COLO668 (cell line): ENCODE data around the gene CLMN.
"Not testable (repeated sequence)": the region's sequence is repeated elsewhere in the genome, so short reads cannot be mapped to it uniquely, and the experiment has no call there.

Experiments
- DNase-seq: peaks from one replicate; lab custom pipeline; 2025; ENCODE audit not compliant: unreplicated experiment; lab: John Stamatoyannopoulos, UW

Gene CLMN

DNA sequence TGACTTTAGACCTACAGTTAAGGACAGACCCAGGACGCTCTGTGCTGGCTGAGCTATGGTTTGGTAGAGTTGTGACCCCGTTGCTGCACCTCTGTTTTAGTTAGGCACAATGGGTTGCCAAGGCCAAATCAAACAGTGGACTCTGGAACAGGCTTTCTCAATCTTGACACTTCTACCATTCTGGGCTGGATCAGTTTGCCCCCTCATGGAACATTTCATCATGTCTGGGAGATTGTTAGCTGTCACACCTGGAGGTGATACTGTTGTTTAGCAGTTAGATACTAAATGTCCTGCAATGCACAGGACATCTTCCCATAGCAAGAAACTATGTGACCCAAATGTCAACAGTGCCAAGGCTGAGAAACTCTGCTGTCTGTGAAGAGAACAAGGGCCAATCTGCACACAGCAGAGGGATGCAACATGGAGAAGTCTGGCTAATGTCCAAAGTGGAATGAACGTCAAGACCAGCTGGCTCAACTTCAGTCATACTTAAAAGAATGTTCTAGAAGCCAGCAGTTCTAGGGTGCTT is 96.8 kb downstream of the CLMN start:
- no peak for DNase-seq

DNA sequence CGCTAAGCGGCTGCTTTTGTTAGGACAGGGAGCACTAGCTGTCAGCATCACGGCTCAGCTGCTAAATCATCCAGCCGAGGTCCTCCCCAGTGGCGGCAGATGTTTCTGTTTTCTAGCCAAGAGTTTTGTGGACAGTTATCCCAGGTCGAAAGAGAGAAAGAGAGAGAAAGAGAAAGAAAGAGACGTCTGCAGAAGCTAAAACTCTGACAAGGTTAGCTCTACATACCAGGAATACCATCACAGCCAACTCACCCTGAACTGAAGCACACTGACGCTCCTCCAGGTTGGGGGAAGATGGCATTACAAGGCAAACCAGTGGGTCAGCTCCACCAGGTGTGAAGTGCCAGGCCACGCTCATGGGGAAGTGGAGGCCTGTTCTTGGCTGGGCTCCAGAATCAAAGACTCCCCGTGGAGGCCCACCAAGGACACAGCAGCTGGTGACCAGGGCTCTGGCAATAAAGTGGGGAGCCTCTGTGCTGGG is 97.5 kb downstream of the CLMN start:
- DNase-seq, result peak; percentile 63

DNA sequence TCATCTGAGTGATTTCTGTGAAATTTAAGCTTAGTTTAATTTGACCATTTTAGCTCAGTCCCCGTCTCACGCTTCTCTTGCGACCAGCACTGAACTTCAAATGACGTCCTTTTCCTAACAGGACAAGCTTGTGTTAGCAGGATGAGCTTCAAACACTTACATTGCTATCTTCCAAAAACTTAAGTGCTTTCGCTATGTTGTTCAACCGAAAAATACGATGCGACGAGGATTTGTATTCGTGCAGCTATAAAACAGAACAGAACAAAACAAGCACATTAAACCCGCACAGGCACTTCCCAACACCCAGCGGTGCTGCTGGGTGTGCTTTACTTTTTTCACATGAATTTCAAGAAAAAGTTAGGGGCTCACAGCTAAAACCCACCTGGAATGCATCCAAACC is 98.2 kb downstream of the CLMN start:
- no peak for DNase-seq

DNA sequence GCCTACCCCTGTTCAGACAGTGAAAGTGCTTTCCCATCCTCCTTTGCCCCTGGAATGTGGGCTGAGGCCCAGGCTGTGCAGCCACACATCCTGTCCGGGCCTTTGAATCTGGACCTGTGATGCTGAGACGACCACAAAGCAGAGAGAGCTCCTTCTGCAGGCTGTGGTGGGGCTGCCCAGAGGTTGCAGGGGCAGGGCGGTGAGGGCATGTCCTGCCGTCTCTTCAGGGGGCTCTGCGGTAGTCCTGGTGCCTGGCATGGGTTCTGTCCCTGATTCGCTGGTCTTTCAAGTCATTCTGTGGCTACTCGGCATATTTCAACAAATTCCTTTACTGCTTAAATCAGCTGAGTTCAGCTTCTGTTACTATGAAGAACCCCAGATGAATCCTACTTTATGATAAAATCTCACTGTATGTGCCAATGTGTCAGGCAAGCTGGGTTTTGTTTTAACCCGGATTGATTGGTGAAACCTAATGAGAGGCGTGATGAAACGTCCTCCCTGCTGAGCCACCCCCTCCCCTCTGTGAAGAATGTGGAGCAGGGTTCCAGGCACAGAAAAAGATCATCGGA is 99.0 kb downstream of the CLMN start:
- DNase-seq, result no peak

DNA sequence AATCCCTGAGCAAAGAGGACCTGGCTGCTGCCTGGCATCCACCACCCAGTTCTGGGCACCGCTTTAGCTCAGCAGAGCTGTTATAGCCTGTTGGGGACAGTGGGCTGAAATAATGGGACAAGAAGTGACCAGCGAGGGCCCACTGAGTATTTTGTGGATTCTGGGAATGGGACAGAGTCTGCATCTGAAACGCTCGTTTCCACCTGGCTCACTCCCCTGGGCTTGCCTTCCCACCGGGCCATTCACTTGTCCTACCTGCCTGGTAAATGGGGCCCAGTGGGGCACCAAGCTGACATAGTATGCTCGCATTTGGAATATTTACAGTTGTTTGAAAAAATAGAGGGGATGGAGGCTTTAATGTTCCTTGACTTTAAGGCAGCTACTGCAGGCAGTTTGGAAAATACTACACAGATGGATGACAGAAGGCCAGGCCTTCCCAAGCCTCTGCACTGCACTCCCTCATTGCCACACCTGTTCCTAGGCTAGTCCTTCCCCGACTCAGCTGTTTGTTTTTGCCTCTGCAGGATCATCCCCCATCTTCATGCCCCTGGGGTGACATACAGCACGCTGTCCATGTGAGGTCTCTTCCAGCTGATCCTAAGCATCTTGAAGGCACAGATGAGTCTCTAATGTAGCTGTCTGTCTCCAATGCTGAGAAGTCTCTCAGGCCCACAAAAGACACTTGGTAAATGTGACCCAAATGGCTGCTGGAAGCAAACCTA is 101.1 kb downstream of the CLMN start:
- DNase-seq, result peak; percentile 17

DNA sequence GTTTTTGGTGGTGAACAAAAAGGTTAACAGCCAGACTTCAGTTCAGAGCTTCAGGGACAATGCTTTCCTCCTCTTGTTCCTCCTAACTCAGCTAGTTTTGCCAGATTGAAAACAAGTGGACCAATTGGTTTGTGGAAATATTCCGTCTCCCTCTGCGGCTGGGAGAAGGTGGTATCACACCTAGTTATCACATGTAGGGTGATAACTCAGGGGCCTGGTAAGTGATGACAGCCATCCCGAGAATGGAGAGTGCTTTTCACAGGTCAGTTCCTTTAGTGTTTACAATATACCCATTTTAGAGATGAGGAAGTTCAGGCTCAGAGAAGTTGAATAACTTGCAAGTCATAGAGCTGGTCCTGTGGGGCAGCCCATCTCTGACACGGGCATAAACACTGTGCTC is 101.7 kb downstream of the CLMN start:
- DNase-seq, result no peak

DNA sequence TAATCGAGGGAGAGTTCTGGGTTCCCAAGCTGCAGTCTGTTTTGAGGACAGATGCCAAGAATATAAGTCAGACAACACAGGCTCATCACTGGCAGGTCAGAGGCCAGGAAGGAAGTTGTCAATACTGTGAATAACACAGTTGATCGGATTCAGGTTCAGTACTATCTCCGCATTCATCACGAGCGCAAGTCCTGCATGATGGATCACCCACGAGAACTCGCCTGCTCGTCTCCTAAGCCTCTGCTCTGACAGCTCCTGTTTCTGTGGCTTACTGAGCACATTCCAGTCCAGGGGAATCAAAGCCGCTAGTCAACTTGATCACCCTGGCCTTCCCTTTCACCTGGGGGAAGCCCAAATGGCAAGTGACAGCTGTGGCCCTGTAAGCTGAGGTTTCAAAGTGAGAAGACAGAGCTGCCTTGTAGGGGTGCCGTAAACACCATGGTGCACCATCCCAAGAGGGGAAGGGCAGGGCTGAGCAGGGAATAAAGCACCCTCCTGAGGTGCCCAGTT is 102.3 kb downstream of the CLMN start:
- no peak for DNase-seq

DNA sequence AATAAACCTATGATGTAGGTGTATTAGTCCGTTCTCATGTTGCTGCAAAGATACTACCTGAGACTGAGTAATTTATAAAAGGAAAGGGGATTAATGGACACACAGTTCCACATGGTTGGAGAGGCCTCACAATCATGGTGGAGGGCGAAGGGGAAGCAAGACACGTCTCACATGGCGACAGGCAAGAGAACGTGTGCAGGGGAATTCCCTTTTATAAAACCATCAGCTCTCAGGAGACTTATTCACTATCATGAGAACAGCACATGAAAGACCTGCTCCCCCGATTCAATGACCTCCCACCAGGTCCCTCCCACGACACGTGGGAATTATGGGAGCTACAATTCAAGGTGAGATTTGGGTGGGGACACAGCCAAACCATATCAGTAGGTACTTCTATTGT is 103.7 kb downstream of the CLMN start:
- no peak for DNase-seq

DNA sequence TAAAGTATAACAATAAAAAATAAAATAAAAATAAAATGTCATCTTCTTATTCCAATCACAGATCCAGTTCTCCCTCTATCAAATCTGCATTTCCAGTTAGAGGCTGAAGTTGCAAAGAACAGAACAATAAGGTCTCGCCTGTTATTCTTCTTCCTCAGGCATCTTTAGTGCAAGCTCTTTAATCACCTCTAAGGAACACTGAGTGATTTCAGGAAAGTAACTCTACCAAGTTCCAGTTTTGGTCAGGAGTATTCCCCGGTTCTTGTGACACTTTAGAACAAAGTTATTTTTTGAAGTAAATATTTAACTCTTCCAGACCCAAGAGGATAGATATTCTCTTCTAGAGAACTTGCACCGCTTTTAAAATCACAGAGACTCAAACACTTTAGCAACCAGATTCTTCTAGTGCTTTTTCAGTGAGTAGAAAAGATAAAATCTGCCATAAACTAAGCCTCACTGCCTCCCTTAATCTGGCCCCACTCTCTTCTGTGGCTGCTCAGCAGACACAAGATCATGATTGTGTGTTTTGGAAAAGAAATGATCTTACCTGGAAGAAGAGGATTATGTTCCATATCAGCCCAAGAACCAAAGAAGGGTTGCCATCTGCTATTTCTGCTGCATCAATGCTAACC is 104.5 kb downstream of the CLMN start:
- DNase-seq, result no peak

DNA sequence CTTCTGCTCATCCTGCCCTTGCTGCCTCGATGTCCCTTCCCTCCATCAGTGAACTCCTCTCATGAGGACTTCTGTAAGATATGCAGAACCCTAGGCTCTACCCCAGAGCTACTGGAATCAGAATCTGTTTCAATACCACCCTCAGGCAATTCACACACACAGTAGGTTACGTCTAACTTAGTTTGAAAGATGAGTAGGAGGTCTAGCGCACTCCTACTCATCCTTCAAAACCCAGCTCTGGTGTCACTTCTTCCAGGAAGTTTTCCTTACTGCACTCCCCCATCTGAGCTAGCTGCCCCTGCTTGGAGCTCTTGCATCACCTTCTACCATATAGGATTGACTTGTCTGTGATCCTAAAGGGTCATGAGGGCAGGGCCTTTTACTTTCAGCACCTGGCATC is 105.9 kb downstream of the CLMN start:
- no peak for DNase-seq

DNA sequence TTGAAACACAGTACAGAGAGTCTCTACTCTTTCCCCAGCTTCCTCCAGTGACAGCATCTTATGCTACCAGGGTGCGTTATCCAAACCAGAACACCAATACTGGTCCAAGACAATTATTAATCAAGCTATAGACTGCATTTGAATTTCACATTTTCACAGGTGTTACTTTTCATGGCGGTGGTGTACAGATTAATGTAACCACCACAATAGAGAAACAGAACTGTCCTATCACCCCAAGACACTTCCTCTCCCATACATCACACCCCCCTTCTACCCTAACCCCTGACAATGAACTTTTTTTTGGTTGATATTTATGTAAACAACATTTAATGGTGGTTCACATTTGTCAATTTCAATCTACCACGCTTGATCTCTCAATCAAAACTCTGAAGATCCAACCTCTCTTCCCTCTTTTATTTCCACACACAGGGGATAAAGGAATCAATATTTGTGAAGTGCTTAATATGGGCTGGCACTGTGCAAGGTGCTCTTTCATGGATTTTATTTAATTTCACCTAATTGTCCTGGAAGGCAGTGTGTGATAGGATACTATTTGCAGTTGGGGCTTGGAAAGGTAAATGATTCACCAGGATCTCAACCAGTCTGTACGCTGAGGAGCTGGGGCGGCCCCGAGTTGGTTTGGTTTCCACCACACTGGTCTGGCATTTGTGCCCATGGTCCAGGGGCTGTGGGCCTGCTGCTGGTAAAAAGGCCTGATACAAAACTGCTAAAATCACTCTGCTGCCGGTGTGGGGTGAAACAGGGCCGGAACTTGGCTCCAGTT is 107.8 kb downstream of the CLMN start:
- DNase-seq, result peak; percentile 64

DNA sequence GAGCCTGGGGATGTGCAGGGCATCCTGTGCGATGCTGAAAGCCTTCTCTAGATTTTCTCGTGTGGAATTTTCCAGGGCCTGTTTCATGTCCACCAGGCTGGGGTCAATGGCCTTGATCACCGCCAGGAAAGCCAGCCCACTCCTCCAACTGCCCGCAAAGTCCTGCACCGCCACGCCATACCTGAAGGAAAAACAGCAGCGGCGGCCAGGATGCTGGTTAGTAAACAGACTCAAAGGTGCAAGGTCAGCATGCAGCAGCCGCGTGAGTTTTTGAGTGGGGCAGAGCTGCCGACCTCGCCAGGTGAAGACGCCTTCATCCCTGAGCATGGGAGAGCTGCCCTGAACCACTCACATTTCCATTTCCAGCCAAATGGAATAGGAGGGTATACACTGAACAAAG is 109.0 kb downstream of the CLMN start:
- no peak for DNase-seq

DNA sequence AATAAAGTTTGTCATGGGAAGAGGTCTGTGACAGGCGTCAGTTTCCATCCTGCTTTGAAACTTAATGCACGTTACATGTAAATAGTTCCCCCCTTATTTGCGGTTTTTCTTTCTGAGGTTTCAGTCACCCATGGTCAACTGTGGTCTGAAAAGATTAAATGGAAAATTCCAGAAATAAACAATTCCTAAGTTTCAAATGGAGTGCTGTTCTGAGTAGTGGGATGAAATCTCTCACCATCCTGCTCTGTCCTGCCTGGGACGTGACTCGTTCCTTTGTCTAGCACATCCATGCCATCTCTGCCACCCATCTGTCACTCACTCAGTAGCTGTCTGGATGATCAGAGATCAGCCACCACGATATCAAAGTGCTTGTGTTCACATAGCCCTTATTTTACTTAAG is 111.1 kb downstream of the CLMN start:
- DNase-seq, result no peak

DNA sequence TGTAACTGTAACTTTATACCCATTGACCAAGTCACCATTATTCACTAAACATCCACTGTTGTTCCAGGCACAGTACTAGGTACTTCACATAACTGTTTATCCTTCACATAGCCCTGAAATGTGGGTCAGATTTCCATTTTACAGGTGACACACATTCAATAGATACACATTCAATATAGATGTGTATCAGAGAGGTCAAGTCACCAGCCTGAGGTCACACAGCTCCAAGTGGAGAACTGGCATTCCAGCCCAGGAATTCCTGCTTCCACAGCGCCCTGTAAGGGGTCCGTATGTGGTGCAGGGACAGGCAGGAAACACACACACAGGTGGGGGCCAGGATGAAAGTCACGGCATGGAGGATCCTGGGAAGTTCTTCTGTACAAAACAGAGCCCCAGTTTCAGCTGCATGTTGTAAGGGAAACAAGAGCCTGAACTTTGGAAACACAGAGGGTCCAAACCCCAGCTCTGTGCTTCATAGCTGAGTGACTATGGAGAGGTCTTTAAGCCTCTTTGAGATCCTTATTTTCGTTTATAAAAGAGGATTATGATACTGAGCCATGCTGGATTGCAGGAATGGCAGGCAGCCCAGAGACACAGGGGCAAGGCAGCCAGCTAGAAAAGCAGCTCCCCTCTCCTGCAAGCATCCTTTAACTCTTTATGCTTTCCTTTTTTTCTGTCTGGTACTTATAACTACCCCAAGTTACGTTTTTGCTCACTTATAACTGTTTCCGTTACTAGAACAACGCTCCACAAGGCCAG is 112.1 kb downstream of the CLMN start:
- no peak for DNase-seq

DNA sequence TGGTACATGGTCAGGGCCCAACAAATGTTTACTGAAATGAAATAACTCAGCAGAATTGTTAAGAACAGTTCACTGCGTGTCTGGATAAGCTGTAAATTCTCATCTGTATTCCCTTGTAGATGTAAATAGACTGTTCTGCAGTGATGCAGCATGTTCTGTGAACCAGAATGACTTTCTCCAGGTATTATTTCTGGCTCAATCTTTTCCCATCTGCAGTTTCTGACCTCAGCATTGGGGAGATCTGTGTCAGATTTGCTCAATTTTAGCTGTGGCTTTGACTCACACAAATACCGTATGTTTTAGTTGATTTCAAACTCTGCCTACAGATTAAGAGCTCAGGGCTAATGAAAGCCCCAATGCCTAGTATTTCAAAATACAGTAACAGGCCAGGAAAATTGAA is 113.2 kb downstream of the CLMN start:
- no peak for DNase-seq

DNA sequence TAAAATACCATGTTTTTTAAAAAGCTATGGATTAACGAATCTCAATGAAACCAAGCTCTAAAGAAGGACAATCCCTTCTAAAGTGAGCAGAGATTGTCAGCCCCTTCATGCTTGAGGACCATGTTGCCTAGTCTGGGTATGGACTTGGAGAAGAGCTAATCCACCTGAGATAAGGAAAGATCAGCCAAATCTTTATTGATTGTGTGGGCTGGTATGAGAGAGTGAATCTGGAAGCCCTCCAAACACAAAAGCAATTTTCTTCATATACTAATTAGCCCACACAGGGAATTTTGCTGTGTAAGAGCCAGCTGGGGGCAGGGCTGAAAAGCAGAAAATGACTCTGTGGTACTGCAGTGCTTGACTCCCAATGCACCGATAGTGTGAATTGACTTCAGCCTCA is 115.0 kb downstream of the CLMN start:
- DNase-seq, result no peak

DNA sequence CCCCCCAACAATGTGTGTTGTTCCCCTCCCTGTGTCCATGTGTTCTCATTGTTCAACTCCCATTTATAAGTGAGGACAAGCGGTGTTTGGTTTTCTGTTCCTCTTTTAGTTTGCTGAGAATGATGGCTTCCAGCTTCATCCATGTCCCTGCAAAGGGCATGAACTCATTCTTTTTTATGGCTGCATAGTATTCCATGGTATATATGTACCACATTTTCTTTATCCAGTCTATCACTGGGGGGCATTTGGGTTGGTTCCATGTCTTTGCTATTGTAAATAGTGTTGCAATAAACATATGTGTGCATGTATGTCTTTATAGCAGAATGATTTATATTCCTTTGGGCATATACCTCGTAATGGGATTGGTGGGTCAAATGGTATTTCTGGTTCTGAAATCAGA is 118.0 kb downstream of the CLMN start:
- not testable (repeated sequence) for DNase-seq

DNA sequence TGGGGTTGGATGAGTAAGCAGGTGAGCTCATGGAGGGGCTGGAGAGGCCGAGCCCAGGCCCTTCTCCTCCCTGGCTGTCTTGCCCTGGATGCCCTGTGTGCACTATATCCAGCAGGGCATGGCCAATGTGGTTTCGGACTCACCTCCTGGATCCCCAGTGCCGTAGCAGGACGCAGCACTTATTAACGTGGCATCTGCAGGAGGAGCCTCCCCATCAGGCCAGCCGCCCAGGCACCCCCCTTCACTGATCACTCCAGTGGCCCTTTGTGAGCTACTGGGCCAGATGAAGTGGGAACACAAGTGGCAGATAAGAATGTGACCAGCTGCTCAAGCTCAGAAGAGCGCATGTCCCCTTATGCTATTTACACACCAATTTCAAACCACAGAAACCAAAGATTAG is 119.3 kb downstream of the CLMN start:
- DNase-seq, result peak; percentile 32

DNA sequence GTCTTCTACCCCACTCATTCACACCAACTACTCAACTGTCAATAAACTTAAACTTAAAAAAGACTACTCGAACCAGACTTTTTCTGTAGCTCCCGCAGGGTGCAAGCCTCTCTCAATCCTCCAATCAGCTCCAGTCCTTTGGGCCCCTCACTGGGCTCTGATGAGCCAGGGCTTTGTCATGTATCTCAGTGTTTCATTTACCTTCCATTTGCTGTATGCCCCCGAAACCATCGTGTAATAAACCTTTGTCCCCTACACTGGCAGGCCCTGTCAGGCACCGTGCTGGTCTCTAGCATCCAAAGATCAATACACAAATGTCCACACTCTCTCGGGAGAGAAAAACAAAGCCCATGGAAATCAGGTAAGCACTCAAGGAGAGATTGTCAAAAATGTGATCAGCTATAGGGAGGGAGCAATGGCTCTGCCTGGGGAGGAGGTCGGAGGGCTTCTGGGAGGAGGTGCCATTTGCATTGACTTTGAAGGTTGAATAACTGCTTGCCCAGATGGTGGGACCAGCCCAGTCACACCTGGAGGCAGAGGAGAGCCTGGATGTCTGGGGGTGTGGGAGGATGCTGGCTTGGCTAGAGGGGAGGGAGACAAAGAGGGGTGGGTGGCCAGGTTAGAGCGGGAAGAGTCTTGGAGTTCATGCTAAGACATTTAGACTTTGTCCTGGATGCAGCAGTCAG is 120.3 kb downstream of the CLMN start:
- DNase-seq, result no peak

DNA sequence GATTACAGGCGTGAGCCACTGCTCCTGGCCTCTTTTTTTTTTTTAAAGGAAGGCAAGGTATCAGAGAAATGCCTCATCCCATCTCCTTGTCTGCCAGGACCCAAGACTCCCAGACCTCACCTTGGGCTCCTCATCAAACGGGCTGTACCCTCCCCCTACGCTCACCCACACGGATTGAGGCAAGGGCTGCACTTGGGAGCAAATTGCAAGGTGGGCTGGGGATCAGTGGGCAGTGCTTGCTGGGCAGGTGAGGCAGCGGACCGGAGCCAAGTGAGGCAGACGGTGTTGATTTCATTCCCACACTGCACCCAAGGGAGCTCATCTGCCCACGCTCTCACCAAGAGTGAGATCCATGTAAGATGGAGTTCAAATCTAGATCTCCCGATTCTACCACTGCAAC is 121.4 kb downstream of the CLMN start:
- no peak for DNase-seq
